Ectodermal cell (in vitro differentiated cells): Measurements from ENCODE around the gene TMEM89.

ENCODE experiments used
- H3K27ac ChIP-seq: 2 replicates; pipeline ENCODE4 v1.7.0; 2013; ENCODE audit warnings: mild to moderate bottlenecking, low read depth, low read length; ENCODE audit not compliant: insufficient read depth, poor library complexity, severe bottlenecking
- H3K27me3 ChIP-seq: 2 replicates; pipeline ENCODE4 v1.7.0; 2013; ENCODE audit warnings: mild to moderate bottlenecking, low read length; ENCODE audit not compliant: insufficient read depth, control insufficient read depth, poor library complexity, severe bottlenecking
- H3K36me3 ChIP-seq: one replicate; pipeline ENCODE4 v1.7.0; 2013; ENCODE audit warnings: low read length; ENCODE audit not compliant: control insufficient read depth, insufficient read depth
- H3K4me1 ChIP-seq: one replicate; pipeline ENCODE4 v1.7.0; 2013; ENCODE audit warnings: low read length; ENCODE audit not compliant: control insufficient read depth, insufficient read depth
- H3K4me3 ChIP-seq: 2 replicates; pipeline ENCODE4 v1.7.0; 2013; ENCODE audit warnings: low read depth, low read length, control low read depth; ENCODE audit not compliant: insufficient read depth
- H3K9me3 ChIP-seq: 2 replicates; pipeline ENCODE4 v1.7.0; 2013; ENCODE audit warnings: mild to moderate bottlenecking, low read length, moderate library complexity; ENCODE audit not compliant: control insufficient read depth
- WGBS, 2 experiments: methylation state at CpG; one replicate each; pipeline ENCODE4 v1.1.7; 2013; ENCODE audit warnings: missing lambda C conversion rate in 2 of 2; 5-methylcytosine and 5-hydroxymethylcytosine counted together

The TMEM89 gene

GRCh38 chr3:48656061-48656840, 34.7 kb upstream of the TMEM89 start:
- Histone ChIP-seq H3K4me3 (peak overlapping the region; percentile 41), H3K4me1 (peaks cover 3% of the 10 kb centered on the region), H3K36me3 (peaks cover 30% of the 10 kb centered on the region), H3K27ac (no peak overlapping the region), H3K27me3 (peaks cover 3% of the 10 kb centered on the region), H3K9me3 (no peaks in the 10 kb centered on the region)
- 23 to 24% methylated on average over 94 of the region's 94 CpGs for WGBS, 2 experiments

GRCh38 chr3:48655606-48656005, 34.0 kb upstream of the TMEM89 start:
- peaks cover 30% of the 10 kb centered on the region for H3K36me3 ChIP-seq
- peak overlapping the region; percentile 41 for H3K4me3 ChIP-seq
- no peaks in the 10 kb centered on the region for H3K9me3 ChIP-seq
- H3K27ac ChIP-seq: no peak overlapping the region
- peaks cover 3% of the 10 kb centered on the region for H3K4me1 ChIP-seq
- H3K27me3 ChIP-seq: peaks cover 3% of the 10 kb centered on the region
- 37 to 39% methylated on average over 30 of the region's 30 CpGs for WGBS, 2 experiments

- WGBS, 2 experiments: 96% methylated on average over 12 of the region's 12 CpGs
- no peaks in the 10 kb centered on the region for H3K9me3 ChIP-seq
- peaks cover 3% of the 10 kb centered on the region for H3K4me1 ChIP-seq
- H3K27ac ChIP-seq: no peak overlapping the region
- H3K36me3 ChIP-seq: peaks cover 29% of the 10 kb centered on the region
- H3K27me3 ChIP-seq: peaks cover 3% of the 10 kb centered on the region
- H3K4me3 ChIP-seq: no peak overlapping the region
Observed at GRCh38 chr3:48655063-48655462, 33.5 kb upstream of the TMEM89 start.

GRCh38 chr3:48652923-48653715, 31.6 kb upstream of the TMEM89 start:
- Histone ChIP-seq H3K9me3 (no peaks in the 10 kb centered on the region), H3K36me3 (peaks cover 23% of the 10 kb centered on the region), H3K4me1 (peaks cover 3% of the 10 kb centered on the region), H3K4me3 (no peak overlapping the region), H3K27me3 (peaks cover 3% of the 10 kb centered on the region), H3K27ac (no peak overlapping the region)
- WGBS, 2 experiments: 95 to 96% methylated on average over 15 of the region's 15 CpGs

GRCh38 chr3:48651771-48652170, 30.2 kb upstream of the TMEM89 start:
- Histone ChIP-seq H3K27ac (no peak overlapping the region), H3K4me3 (no peak overlapping the region), H3K36me3 (peaks cover 23% of the 10 kb centered on the region), H3K9me3 (no peaks in the 10 kb centered on the region), H3K4me1 (peaks cover 3% of the 10 kb centered on the region), H3K27me3 (peaks cover 3% of the 10 kb centered on the region)
- WGBS, 2 experiments: 90 to 93% methylated on average over 11 of the region's 11 CpGs

- WGBS, 2 experiments: 95% methylated on average over 12 of the region's 12 CpGs
- peaks cover 3% of the 10 kb centered on the region for H3K27me3 ChIP-seq
- no peak overlapping the region for H3K27ac ChIP-seq
- H3K4me3 ChIP-seq: no peak overlapping the region
- no peaks in the 10 kb centered on the region for H3K9me3 ChIP-seq
- peaks cover 25% of the 10 kb centered on the region for H3K36me3 ChIP-seq
- peaks cover 3% of the 10 kb centered on the region for H3K4me1 ChIP-seq
Observed at GRCh38 chr3:48650723-48651122, 29.2 kb upstream of the TMEM89 start.

GRCh38 chr3:48648188-48648850, 26.8 kb upstream of the TMEM89 start:
- no peaks in the 10 kb centered on the region for H3K27me3 ChIP-seq
- WGBS, 2 experiments: 94 to 95% methylated on average over 15 of the region's 15 CpGs
- H3K9me3 ChIP-seq: no peaks in the 10 kb centered on the region
- peaks cover 27% of the 10 kb centered on the region for H3K36me3 ChIP-seq
- H3K4me3 ChIP-seq: no peak overlapping the region
- H3K27ac ChIP-seq: no peak overlapping the region
- no peaks in the 10 kb centered on the region for H3K4me1 ChIP-seq

- no peaks in the 10 kb centered on the region for H3K9me3 ChIP-seq
- peaks cover 30% of the 10 kb centered on the region for H3K36me3 ChIP-seq
- no peaks in the 10 kb centered on the region for H3K4me1 ChIP-seq
- H3K27me3 ChIP-seq: no peaks in the 10 kb centered on the region
- no peak overlapping the region for H3K27ac ChIP-seq
- 93 to 94% methylated on average over 9 of the region's 9 CpGs for WGBS, 2 experiments
- no peak overlapping the region for H3K4me3 ChIP-seq
Observed at GRCh38 chr3:48647714-48648113, 26.1 kb upstream of the TMEM89 start.

- no peaks in the 10 kb centered on the region for H3K4me1 ChIP-seq
- H3K36me3 ChIP-seq: peaks cover 30% of the 10 kb centered on the region
- H3K27me3 ChIP-seq: no peaks in the 10 kb centered on the region
- H3K27ac ChIP-seq: no peak overlapping the region
- H3K9me3 ChIP-seq: no peaks in the 10 kb centered on the region
- WGBS, 2 experiments: 94 to 95% methylated on average over 22 of the region's 22 CpGs
- H3K4me3 ChIP-seq: no peak overlapping the region
Observed at GRCh38 chr3:48644898-48645760, 23.6 kb upstream of the TMEM89 start.
